Testis (tissue), 3 donors: ENCODE measurements around the gene AFF1. TPM values are rescaled to one million over a fixed set of nuclear protein-coding genes. Genes with fewer than 3 reads are reported as not detected.

ENCODE experiments used
- DNase-seq: peaks from one replicate; pipeline ENCODE4 v3.0.0-alpha.2; 2019
- H3K27ac ChIP-seq, 2 donors: fragments of 200-600 bp; sonication (generic); one replicate each; pipeline ENCODE4 v1.5.1; 2019
- H3K27me3 ChIP-seq: fragments of 200-600 bp; sonication (generic); one replicate; pipeline ENCODE4 v1.5.1; 2019
- H3K36me3 ChIP-seq: fragments of 200-600 bp; sonication (generic); one replicate; pipeline ENCODE4 v1.5.1; 2017; ENCODE audit warnings: low read depth; ENCODE audit errors: missing control alignments
- H3K4me1 ChIP-seq: fragments of 200-600 bp; sonication (generic); one replicate; pipeline ENCODE4 v1.5.1; 2019
- H3K4me3 ChIP-seq, 2 donors: fragments of 200-600 bp; sonication (generic); one replicate each; pipeline ENCODE4 v1.5.1; 2017 to 2019
- H3K9me3 ChIP-seq: fragments of 200-600 bp; sonication (generic); one replicate; pipeline ENCODE4 v1.5.1; 2017
- CTCF ChIP-seq, 3 experiments: fragments of 450-650 bp in 2 of 3; fragments of 200-600 bp in 1 of 3; sonication (generic) in 1 of 3; IDR thresholded peaks; one replicate each; pipeline ENCODE4 v1.5.1; 2016 to 2019; ENCODE audit warnings: antibody characterized with exemption in 3 of 3, mild to moderate bottlenecking in 2 of 3, moderate library complexity in 1 of 3
- POLR2A ChIP-seq: fragments of 450-650 bp; IDR thresholded peaks from one replicate; pipeline ENCODE4 v1.6.1; 2017; ENCODE audit warnings: antibody characterized with exemption, mild to moderate bottlenecking, moderate library complexity
- WGBS, 2 donors: methylation state at CpG; one replicate each; pipeline ENCODE4 v1.1.5; 2018; 5-methylcytosine and 5-hydroxymethylcytosine counted together
- intact Hi-C: fragments of 100-400 bp; cut with DNase I; formaldehyde crosslinking; loops from one replicate; pipeline ENCODE4 v1.15.1; 2023; ENCODE audit warnings: low total_unique reads
- polyA plus RNA-seq: library from polyadenylated mRNA; stranded (reverse); fragments of 350-450 nt; fragmentation: Illumina TruSeq; extraction: RNeasy Lipid Tissue Mini Kit (QIAGEN cat#74804); gene quantifications from one replicate; pipeline ENCODE4 v1.2.3, GENCODE V29; 2014; ENCODE audit warnings: low read depth, low replicate concordance; ENCODE audit not compliant: insufficient read depth
- total RNA-seq, 2 donors: library from RNA; depleted of rRNA; stranded (reverse); fragments of >200 nt; gene quantifications; one replicate each; pipeline ENCODE4 v1.2.3, GENCODE V29; 2016

The AFF1 gene
- total and polyA plus RNA-seq, 3 donors from 2014 or later, result 15.8 to 56.8 (median 53.6) TPM

GRCh38 chr4:87092389-87093141 is 157.8 kb downstream of the AFF1 start:
- intact Hi-C loops, result loop anchor here (10.0 kb wide), 1 partner anchor 168 kb away; no protein-coding TSS in a partner anchor
- Histone ChIP-seq H3K27ac (no peak overlapping the region), H3K9me3 (no peaks in the 10 kb centered on the region), H3K4me3 (no peak overlapping the region), H3K27me3 (no peaks in the 10 kb centered on the region), H3K4me1 (no peaks in the 10 kb centered on the region), H3K36me3 (no peaks in the 10 kb centered on the region)
- no peak for DNase-seq
- TF ChIP-seq POLR2A (no peak), CTCF (IDR thresholded peaks at IDR 0.05) (no peak)
- WGBS, 2 donors, result 51 to 66% methylated on average over 4 of the region's 4 CpGs

DNA sequence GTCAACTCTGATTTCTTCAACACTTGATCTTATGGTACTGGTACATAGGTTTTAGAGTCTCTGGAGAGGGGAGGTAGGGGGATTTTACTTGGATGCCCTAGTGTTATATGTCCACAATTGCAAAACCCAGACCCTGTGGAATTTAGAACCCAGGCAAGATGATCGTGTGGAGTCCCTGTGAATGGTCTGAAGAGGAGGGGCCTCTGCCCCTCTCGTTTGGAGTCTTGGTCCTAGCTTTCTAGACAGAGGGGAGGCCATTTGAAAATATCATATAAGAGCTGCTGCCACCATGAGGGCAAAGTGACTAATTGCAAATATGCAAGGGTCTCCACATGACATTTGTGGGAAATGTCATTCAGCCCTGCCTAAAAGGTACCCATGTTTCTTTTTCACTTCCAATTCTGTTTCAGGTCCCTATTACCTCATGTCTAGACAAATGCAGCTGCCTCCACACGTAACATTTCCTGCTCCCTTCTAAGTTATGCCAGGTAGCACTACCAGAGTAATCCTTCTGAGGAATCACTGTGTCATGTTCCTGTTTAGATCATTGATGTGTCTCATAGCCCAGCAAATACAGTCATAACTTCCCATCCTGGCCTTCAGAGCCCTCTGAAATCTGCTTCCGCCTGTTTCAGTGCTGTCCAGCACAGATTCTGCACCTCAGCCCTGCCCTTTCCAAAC is 158.8 kb downstream of the AFF1 start:
- intact Hi-C loops, result loop anchor here (10.0 kb wide), 1 partner anchor 169 kb away; no protein-coding TSS in a partner anchor
- Histone ChIP-seq H3K4me1 (no peaks in the 10 kb centered on the region), H3K9me3 (no peaks in the 10 kb centered on the region), H3K36me3 (no peaks in the 10 kb centered on the region), H3K27ac (no peak overlapping the region), H3K27me3 (no peaks in the 10 kb centered on the region), H3K4me3 (no peak overlapping the region)
- 25 to 50% methylated on average over 4 of the region's 4 CpGs for WGBS, 2 donors
- peak; percentile 45 for DNase-seq
- no peak for TF ChIP-seq POLR2A
- TF ChIP-seq CTCF (IDR thresholded peaks at IDR 0.05), result peak; percentile 16 to 60 (median 45)

DNA sequence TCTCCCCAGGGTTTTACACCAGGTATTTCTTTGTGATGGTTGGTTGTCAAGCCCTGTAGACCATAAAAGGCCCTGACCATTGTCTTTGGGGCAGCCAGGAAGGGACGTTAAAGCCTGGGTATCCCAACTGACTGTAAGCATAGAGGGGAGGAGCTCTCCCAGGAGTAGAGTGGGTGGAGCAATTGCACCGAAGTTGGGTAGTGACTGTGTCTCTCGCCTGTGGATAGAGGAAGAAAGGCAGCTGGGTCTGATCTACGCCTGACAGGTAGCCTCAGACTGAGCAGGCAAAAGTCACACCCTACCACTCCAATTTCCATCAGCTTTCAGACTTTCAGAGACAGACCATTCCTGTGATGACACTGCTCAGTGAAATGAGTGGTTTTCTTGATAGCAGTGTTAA is 162.3 kb downstream of the AFF1 start:
- DNase-seq, result no peak
- H3K27ac ChIP-seq, result no peak overlapping the region
- TF ChIP-seq CTCF (IDR thresholded peaks at IDR 0.05) (no peak), POLR2A (no peak)
- intact Hi-C loops, result loop anchor here (10.0 kb wide), 1 partner anchor 172 kb away; no protein-coding TSS in a partner anchor
- no peaks in the 10 kb centered on the region for H3K27me3 ChIP-seq
- H3K4me1 ChIP-seq, result no peaks in the 10 kb centered on the region
- 73 to 74% methylated on average over 3 to 4 of the region's 4 CpGs for WGBS, 2 donors
- no peaks in the 10 kb centered on the region for H3K36me3 ChIP-seq
- no peak overlapping the region for H3K4me3 ChIP-seq
- no peaks in the 10 kb centered on the region for H3K9me3 ChIP-seq

- H3K36me3 ChIP-seq, result no peaks in the 10 kb centered on the region
- TF ChIP-seq CTCF (IDR thresholded peaks at IDR 0.05), result no peak
- no peak for TF ChIP-seq POLR2A
- WGBS, 2 donors, result 84 to 91% methylated on average over 1 of the region's 1 CpG
- no peak overlapping the region for H3K27ac ChIP-seq
- peaks cover 6% of the 10 kb centered on the region for H3K4me1 ChIP-seq
- intact Hi-C loops, result no loop called here
- no peak for DNase-seq
- H3K27me3 ChIP-seq, result no peaks in the 10 kb centered on the region
- H3K9me3 ChIP-seq, result no peaks in the 10 kb centered on the region
- no peak overlapping the region for H3K4me3 ChIP-seq
These were observed 165.4 kb downstream of the AFF1 start for GRCh38 chr4:87100168-87100567.
